H1 (cell line): Measurements from ENCODE around the gene CEBPB. TPM values are rescaled to one million over a fixed set of nuclear protein-coding genes. Genes with fewer than 3 reads are reported as not detected.
A peak's percentile ranks its signal among the peaks of the same experiment; 100 is the strongest.

ENCODE experiments used
- CTCF ChIA-PET: fragments of 300-600 bp; sonication (Branson Sonifier 250); formaldehyde crosslinking; loops from one replicate; lab custom pipeline; 2021; ENCODE audit not compliant: partially characterized antibody; lab: Charles Lee
- POLR2A ChIA-PET: fragments of 300-600 bp; sonication (Branson Sonifier 250); formaldehyde crosslinking; loops from one replicate; lab custom pipeline; 2021; ENCODE audit warnings: inconsistent platforms; ENCODE audit not compliant: partially characterized antibody; lab: Charles Lee
- DNase-seq, 2 experiments: peaks; one replicate each; pipeline versions ENCODE4 v3.0.0 to v3.0.0-alpha.2; 2010 to 2022; ENCODE audit warnings: low spot score in 2 of 2, low read depth in 1 of 2, mixed read lengths in 1 of 2
- FAIRE-seq: peaks from 2 replicates; lab custom pipeline; 2011; peaks lifted over from hg19 to GRCh38; lab: Jason Lieb, UNC
- H2AFZ ChIP-seq: 2 replicates; pipeline ENCODE4 v1.8.1; 2012; ENCODE audit warnings: low read length, inconsistent platforms
- H2AK5ac ChIP-seq: 2 replicates; pipeline ENCODE4 v1.6.1; 2013; ENCODE audit warnings: low read depth, low read length
- H2BK120ac ChIP-seq: replicated peaks from 2 replicates; pipeline ENCODE3; 2013; ENCODE audit warnings: low read depth, low read length, inconsistent platforms
- H2BK12ac ChIP-seq: 2 replicates; pipeline ENCODE4 v1.6.1; 2013; ENCODE audit warnings: low read depth, low read length
- H2BK15ac ChIP-seq: 2 replicates; pipeline ENCODE4 v1.6.1; 2013; ENCODE audit warnings: low read length
- H2BK20ac ChIP-seq: 2 replicates; pipeline ENCODE4 v1.6.1; 2013; ENCODE audit warnings: low read length
- H2BK5ac ChIP-seq: 2 replicates; pipeline ENCODE4 v1.6.1; 2013; ENCODE audit warnings: low read depth, low read length
- H3K14ac ChIP-seq: 2 replicates; pipeline ENCODE4 v1.6.1; 2013; ENCODE audit warnings: inconsistent platforms; ENCODE audit not compliant: insufficient read length
- H3K18ac ChIP-seq: 2 replicates; pipeline ENCODE4 v1.6.1; 2013; ENCODE audit warnings: low read length; ENCODE audit errors: extremely low read depth
- H3K23ac ChIP-seq: 2 replicates; pipeline ENCODE4 v1.6.1; 2013; ENCODE audit warnings: inconsistent platforms; ENCODE audit not compliant: insufficient read length
- H3K23me2 ChIP-seq: 2 replicates; pipeline ENCODE4 v1.6.1; 2013; ENCODE audit warnings: low read depth, low read length
- H3K27ac ChIP-seq: 2 replicates; pipeline ENCODE4 v1.6.1; 2011; ENCODE audit warnings: low read depth, low read length, inconsistent platforms
- H3K27me3 ChIP-seq, 4 experiments: replicated peaks in 1 of 4; 1 replicate in 1 of 4; 2 replicates in 3 of 4; pipeline versions ENCODE4 v1.6.1 to v1.8.1; 2011 to 2013; ENCODE audit warnings: low read length in 3 of 4, mild to moderate bottlenecking in 3 of 4, inconsistent platforms in 2 of 4, mixed read lengths in 2 of 4, moderate library complexity in 1 of 4; ENCODE audit not compliant: control insufficient read depth in 3 of 4, insufficient read depth in 3 of 4; ENCODE audit errors: extremely low read depth in 1 of 4
- H3K36me3 ChIP-seq, 4 experiments: 2 replicates each; pipeline versions ENCODE4 v1.6.1 to v1.8.1; 2011 to 2013; ENCODE audit warnings: mild to moderate bottlenecking in 4 of 4, low read length in 3 of 4, moderate library complexity in 2 of 4, control low read depth in 1 of 4, inconsistent platforms in 1 of 4; ENCODE audit not compliant: insufficient read depth in 4 of 4, control insufficient read depth in 2 of 4
- H3K4ac ChIP-seq: replicated peaks from 2 replicates; pipeline ENCODE3; 2013; ENCODE audit warnings: low read length, low read depth, mixed read lengths, inconsistent platforms; ENCODE audit not compliant: insufficient read length
- H3K4me1 ChIP-seq, 4 experiments: replicated peaks in 1 of 4; 1 replicate in 1 of 4; 2 replicates in 3 of 4; pipeline versions ENCODE4 v1.6.1 to v1.8.1; 2011 to 2013; ENCODE audit warnings: low read length in 3 of 4, inconsistent platforms in 2 of 4, mixed read lengths in 1 of 4; ENCODE audit not compliant: insufficient read depth in 4 of 4, control insufficient read depth in 3 of 4
- H3K4me2 ChIP-seq, 2 experiments: 2 replicates each; pipeline versions ENCODE4 v1.6.1 to v1.8.1; 2011 to 2013; ENCODE audit warnings: low read depth in 2 of 2, low read length in 2 of 2, control low read depth in 1 of 2, inconsistent platforms in 1 of 2, mild to moderate bottlenecking in 1 of 2; ENCODE audit not compliant: insufficient read depth in 1 of 2
- H3K4me3 ChIP-seq, 4 experiments: fragments of 200-600, 300-600 bp in 1 of 4; sonication (generic), shearing (Covaris generic), sonication (Bioruptor Twin) in 1 of 4; 2 replicates each; pipeline versions ENCODE4 v1.5.1 to v1.8.1; 2011 to 2016; ENCODE audit warnings: low read length in 4 of 4, low read depth in 3 of 4, control low read depth in 2 of 4, inconsistent platforms in 2 of 4, mild to moderate bottlenecking in 2 of 4, mixed read lengths in 1 of 4, moderate library complexity in 1 of 4; ENCODE audit not compliant: insufficient read depth in 2 of 4; ENCODE audit errors: extremely low read depth in 1 of 4
- H3K56ac ChIP-seq: replicated peaks from 2 replicates; pipeline ENCODE3; 2013; ENCODE audit warnings: low read depth, mild to moderate bottlenecking, mixed read lengths, low read length, inconsistent platforms; ENCODE audit not compliant: insufficient read length
- H3K79me1 ChIP-seq: 2 replicates; pipeline ENCODE4 v1.6.1; 2013; ENCODE audit warnings: low read depth, low read length, control low read depth
- H3K79me2 ChIP-seq, 2 experiments: 2 replicates each; pipeline versions ENCODE4 v1.6.1 to v1.8.1; 2012 to 2013; ENCODE audit warnings: low read length in 2 of 2, mild to moderate bottlenecking in 2 of 2, inconsistent platforms in 1 of 2; ENCODE audit not compliant: insufficient read depth in 2 of 2, control insufficient read depth in 1 of 2
- H3K9ac ChIP-seq, 4 experiments: replicated peaks in 1 of 4; 1 replicate in 1 of 4; 2 replicates in 3 of 4; pipeline versions ENCODE4 v1.6.1 to v1.8.1; 2011 to 2013; ENCODE audit warnings: low read depth in 3 of 4, low read length in 3 of 4, control low read depth in 2 of 4, mild to moderate bottlenecking in 2 of 4, moderate library complexity in 2 of 4, inconsistent platforms in 1 of 4; ENCODE audit errors: extremely low read depth in 1 of 4
- H3K9me3 ChIP-seq, 2 experiments: 2 replicates each; pipeline versions ENCODE4 v1.6.1 to v1.8.1; 2012 to 2013; ENCODE audit warnings: mild to moderate bottlenecking in 2 of 2, moderate library complexity in 2 of 2, control low read depth in 1 of 2, inconsistent platforms in 1 of 2, low read depth in 1 of 2, low read length in 1 of 2, mixed read lengths in 1 of 2; ENCODE audit not compliant: insufficient read depth in 2 of 2
- H4K20me1 ChIP-seq, 2 experiments: replicated peaks in 1 of 2; 2 replicates each; pipeline versions ENCODE3 to v1.8.1; 2011 to 2013; ENCODE audit warnings: inconsistent platforms in 2 of 2, low read length in 2 of 2, mild to moderate bottlenecking in 1 of 2; ENCODE audit not compliant: insufficient read depth in 2 of 2, control insufficient read depth in 1 of 2
- H4K5ac ChIP-seq: 2 replicates; pipeline ENCODE4 v1.6.1; 2013; ENCODE audit warnings: low read length, low read depth, mixed read lengths, inconsistent platforms; ENCODE audit not compliant: insufficient read length
- H4K8ac ChIP-seq: 2 replicates; pipeline ENCODE4 v1.8.0; 2013; ENCODE audit warnings: mild to moderate bottlenecking, moderate library complexity, low read length, inconsistent platforms; ENCODE audit not compliant: insufficient read depth; ENCODE audit errors: extremely low read depth
- H4K91ac ChIP-seq: replicated peaks from 2 replicates; pipeline ENCODE3; 2013; ENCODE audit warnings: low read length, mixed read lengths, inconsistent platforms; ENCODE audit not compliant: insufficient read length
- BCL11A ChIP-seq, 2 experiments: IDR thresholded peaks; one replicate each; pipeline ENCODE4 v1.6.1; 2011; ENCODE audit warnings: low read depth in 2 of 2, low read length in 2 of 2, mild to moderate bottlenecking in 2 of 2
- CTCF ChIP-seq, 3 experiments: IDR thresholded peaks; 1 replicate in 2 of 3; 2 replicates in 1 of 3; pipeline versions ENCODE4 v1.5.1 to v1.6.1; 2011; ENCODE audit warnings: low read length in 3 of 3, mild to moderate bottlenecking in 3 of 3, inconsistent platforms in 2 of 3, low read depth in 1 of 3, moderate library complexity in 1 of 3; ENCODE audit not compliant: insufficient read depth in 1 of 3; ENCODE audit errors: control extremely low read depth in 1 of 3
- RXRA ChIP-seq: IDR thresholded peaks from 2 replicates; pipeline ENCODE4 v1.6.1; 2011; ENCODE audit warnings: low read depth, mild to moderate bottlenecking, low read length, moderate library complexity; ENCODE audit not compliant: insufficient read depth
- WGBS, 2 experiments: shearing (Covaris generic) in 1 of 2; methylation state at CpG; one replicate each; pipeline versions ENCODE4 v1.1.6 to v1.1.7; 2013 to 2015; ENCODE audit warnings: low lambda C conversion rate in 2 of 2, mixed read lengths in 2 of 2, inconsistent platforms in 1 of 2, low coverage in 1 of 2, missing lambda C conversion rate in 1 of 2; ENCODE audit not compliant: insufficient replicate concordance in 2 of 2, insufficient coverage in 1 of 2, insufficient read length in 1 of 2; ENCODE audit errors: extremely low coverage in 1 of 2, missing lambda C conversion rate in 1 of 2; 5-methylcytosine and 5-hydroxymethylcytosine counted together
- polyA plus RNA-seq, 7 experiments: library from polyadenylated mRNA; depleted of rRNA in 3 of 7; stranded (reverse) in 5 of 7; unstranded in 2 of 7; fragments of >200 nt in 5 of 7; fragments of 200-250 nt in 2 of 7; gene quantifications; 1 replicate in 5 of 7; 2 replicates in 1 of 7; 4 replicates in 1 of 7; pipeline versions ENCODE4 v1.2.1 to v1.2.3, GENCODE V29; 2011 to 2013; ENCODE audit warnings: missing spikeins in 2 of 7, mixed read lengths in 2 of 7
- total RNA-seq: library from RNA; stranded (reverse); fragmentation: NEBNext Ultra II Directional; extraction: Animal tissue kit (Norgen Biotek cat#: 25700); gene quantifications from 2 replicates; pipeline ENCODE4 v1.2.1, GENCODE V29; 2021

Gene CEBPB
- total and polyA plus RNA-seq, 2 of the 8 experiments (the other 6 are each of a cell fraction or from before 2014, with no cell fraction given): 7.1 to 24.1 TPM

DNA sequence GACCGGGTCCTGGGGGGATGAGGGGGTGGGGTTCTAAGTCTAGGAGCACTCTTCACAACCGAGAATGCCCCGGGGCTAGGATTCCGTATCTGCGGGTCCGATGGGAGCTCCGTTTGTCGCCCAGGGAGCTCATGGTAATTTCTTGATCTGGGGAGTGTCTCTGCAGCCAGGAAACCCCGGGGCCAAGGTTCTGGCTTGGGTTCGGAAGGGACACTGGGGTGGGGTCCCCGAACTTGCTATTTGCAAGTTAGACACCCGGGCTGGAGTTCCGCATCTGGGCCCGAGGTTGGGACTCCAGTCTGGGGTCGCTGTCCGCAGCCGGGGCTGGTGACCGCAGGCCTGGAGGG, 37.5 kb upstream of the CEBPB start:
- peaks cover 0 to 6% (median 0%) of the 10 kb centered on the region in 4 experiments; a peak in 2 of 8 replicates for H3K36me3 ChIP-seq
- no peak for TF ChIP-seq BCL11A (IDR thresholded peaks at IDR 0.05; ENCODE audit: low read depth in 2 of 2, low read length in 2 of 2)
- no peak for TF ChIP-seq RXRA
- TF ChIP-seq CTCF (IDR thresholded peaks at IDR 0.05; ENCODE audit: control extremely low read depth in 1 of 3, insufficient read depth in 1 of 3, low read depth in 1 of 3, low read length in 3 of 3): 0 out of 4 replicates have a peak, but pooled peaks of 1 of the 3 experiments have one; percentile 14
- no peak overlapping the region for H2BK15ac ChIP-seq
- no peak overlapping the region for H2BK5ac ChIP-seq
- H3K4me3 ChIP-seq: peak overlapping the region; percentile 61 to 98 (median 86)
- H2BK120ac ChIP-seq: no peak overlapping the region
- H2BK20ac ChIP-seq: no peak overlapping the region
- H3K27ac ChIP-seq: no peak overlapping the region; the same call in 1 of the 2 replicates
- WGBS, 2 experiments: 4% methylated on average over 18 of the region's 18 CpGs; no CpG with 5 or more reads in 1 of the 2 experiments
- H3K18ac ChIP-seq: peak overlapping the region; percentile 71
- peaks cover 0 to 44% of the 10 kb centered on the region in 2 experiments; a peak in 2 of 4 replicates for H3K79me2 ChIP-seq
- DNase-seq (no peak), FAIRE-seq (no peak)
- H3K14ac ChIP-seq: no peak overlapping the region
- peaks cover 9 to 27% (median 16%) of the 10 kb centered on the region in 4 experiments for H3K4me1 ChIP-seq
- peaks cover 18% of the 10 kb centered on the region for H3K79me1 ChIP-seq
- ChIA-PET CTCF (interaction anchor here (0.7 to 8.5 kb wide), 25 partner anchors 10 to 310 kb away, joined by 3 to 141 read pairs (median 6); no protein-coding TSS in a partner anchor), POLR2A (interaction anchor here (0.6 to 4.1 kb wide), 16 partner anchors 9 to 1092 kb away, joined by 3 to 40 read pairs (median 4); partner anchors contain the start of genes CEBPB and UBE2V1)
- no peak overlapping the region for H3K23ac ChIP-seq
- H3K9me3 ChIP-seq: no peaks in the 10 kb centered on the region
- no peak overlapping the region for H2BK12ac ChIP-seq
- H2AK5ac ChIP-seq: no peak overlapping the region
- no peak overlapping the region; the same call in 1 of the 2 replicates for H2AFZ ChIP-seq
- peak overlapping the region; percentile 73; the same call in 1 of the 2 replicates for H4K8ac ChIP-seq
- peak overlapping the region; percentile 76 for H4K5ac ChIP-seq
- peaks cover 11% of the 10 kb centered on the region; the same call in 1 of the 2 replicates for H3K23me2 ChIP-seq
- H3K4me2 ChIP-seq: peak overlapping the region; percentile 86 to 98
- H3K27me3 ChIP-seq: peaks cover 0 to 3% (median under 1%) of the 10 kb centered on the region in 4 experiments; a peak in 2 of 7 replicates
- peak overlapping the region; percentile 53 to 84 (median 72) for H3K9ac ChIP-seq
- H3K56ac ChIP-seq: peak overlapping the region; percentile 66
- peak overlapping the region; percentile 26 for H4K91ac ChIP-seq
- peaks cover 4 to 17% of the 10 kb centered on the region in 2 experiments for H4K20me1 ChIP-seq
- H3K4ac ChIP-seq: no peak overlapping the region
